ENCODE data around the gene MCCD1.
"Not testable (repeated sequence)": the region's sequence is repeated elsewhere in the genome, so short reads cannot be mapped to it uniquely, and the experiment has no call there.

Gene MCCD1

GRCh38 chr6:31543639-31544038 is 14.9 kb downstream of the MCCD1 start:
- DNase-seq (ENCODE audit: low spot score): no peak

- no peak for DNase-seq (ENCODE audit: low spot score)
These were observed 15.9 kb downstream of the MCCD1 start for GRCh38 chr6:31544676-31545075.

- no peak for DNase-seq (ENCODE audit: low spot score)
These were observed 16.5 kb downstream of the MCCD1 start for GRCh38 chr6:31545291-31545690.

GRCh38 chr6:31546339-31546957 is 17.7 kb downstream of the MCCD1 start, which contains the start of gene ATP6V1G2:
TSS of gene ATP6V1G2 (minus strand) at chr6:31546608. CDS start at chr6:31546559, 49 bp downstream.
- DNase-seq (ENCODE audit: low spot score): peak; percentile 90

GRCh38 chr6:31546958-31547726 is 18.4 kb downstream of the MCCD1 start, which contains the start of gene NFKBIL1:
TSS of gene NFKBIL1 (plus strand) at chr6:31547608. CDS start at chr6:31547695, 87 bp downstream.
- DNase-seq (ENCODE audit: low spot score): peak; percentile 92

- no peak for DNase-seq (ENCODE audit: low spot score)
These were observed 19.2 kb downstream of the MCCD1 start for GRCh38 chr6:31547727-31548543.

GRCh38 chr6:31548544-31548873 is 19.7 kb downstream of the MCCD1 start:
- DNase-seq (ENCODE audit: low spot score): no peak

GRCh38 chr6:31551371-31551770 is 22.6 kb downstream of the MCCD1 start:
- not testable (repeated sequence) for DNase-seq (ENCODE audit: low spot score)

GRCh38 chr6:31556307-31556706 is 27.5 kb downstream of the MCCD1 start:
- no peak for DNase-seq (ENCODE audit: low spot score)

- no peak for DNase-seq (ENCODE audit: low spot score)
These were observed 28.9 kb downstream of the MCCD1 start for GRCh38 chr6:31557443-31558317.

- DNase-seq (ENCODE audit: low spot score): no peak
These were observed 29.5 kb downstream of the MCCD1 start for GRCh38 chr6:31558318-31558625.

- DNase-seq (ENCODE audit: low spot score): no peak
These were observed 30.1 kb downstream of the MCCD1 start for GRCh38 chr6:31558631-31559500.

GRCh38 chr6:31559606-31559957 is 30.8 kb downstream of the MCCD1 start:
- DNase-seq (ENCODE audit: low spot score): no peak

- DNase-seq (ENCODE audit: low spot score): no peak
These were observed 31.4 kb downstream of the MCCD1 start for GRCh38 chr6:31559958-31560696.

GRCh38 chr6:31560697-31561058 is 31.9 kb downstream of the MCCD1 start:
- DNase-seq (ENCODE audit: low spot score): no peak

GRCh38 chr6:31567531-31568370 is 39.0 kb downstream of the MCCD1 start:
- DNase-seq (ENCODE audit: low spot score): no peak

- DNase-seq (ENCODE audit: low spot score): no peak
These were observed 39.8 kb downstream of the MCCD1 start for GRCh38 chr6:31568537-31568961.

- DNase-seq (ENCODE audit: low spot score): no peak
These were observed 41.2 kb downstream of the MCCD1 start for GRCh38 chr6:31569861-31570536.
